Smooth muscle cell (in vitro differentiated cells): ENCODE results near the gene SPATA21. TPM values are rescaled to one million over a fixed set of nuclear protein-coding genes. Genes with fewer than 3 reads are reported as not detected.

Experiments used
- DNase-seq: peaks from one replicate; lab custom pipeline; 2025; ENCODE audit not compliant: unreplicated experiment; lab: John Stamatoyannopoulos, UW
- H2AFZ ChIP-seq: fragments of 200-600 bp; sonication (generic); 2 replicates; pipeline ENCODE4 v1.6.0; 2016; ENCODE audit warnings: antibody characterized with exemption, low read depth, mild to moderate bottlenecking
- H3F3A ChIP-seq: fragments of 200-600 bp; sonication (generic); 2 replicates; pipeline ENCODE4 v1.6.0; 2017; ENCODE audit warnings: antibody characterized with exemption, low read depth
- H3K27ac ChIP-seq: fragments of 200-600 bp; sonication (generic); 2 replicates; pipeline ENCODE4 v1.5.1; 2016; ENCODE audit warnings: low read depth, mild to moderate bottlenecking
- H3K27me3 ChIP-seq: fragments of 200-600 bp; sonication (generic); 2 replicates; pipeline ENCODE4 v1.6.1; 2016; ENCODE audit warnings: low read depth, mild to moderate bottlenecking
- H3K36me3 ChIP-seq: fragments of 200-600 bp; sonication (generic); 2 replicates; pipeline ENCODE4 v1.5.1; 2016; ENCODE audit warnings: low read depth
- H3K4me1 ChIP-seq: fragments of 200-600 bp; sonication (generic); 2 replicates; pipeline ENCODE4 v1.5.1; 2016; ENCODE audit warnings: low read depth
- H3K4me2 ChIP-seq: fragments of 200-600 bp; sonication (generic); 2 replicates; pipeline ENCODE4 v1.6.0; 2016; ENCODE audit warnings: mild to moderate bottlenecking
- H3K4me3 ChIP-seq: fragments of 200-600 bp; sonication (generic); 2 replicates; pipeline ENCODE4 v1.5.1; 2016; ENCODE audit warnings: mild to moderate bottlenecking
- H3K79me2 ChIP-seq: fragments of 200-600 bp; sonication (generic); 2 replicates; pipeline ENCODE4 v1.6.0; 2016; ENCODE audit warnings: low read depth, mild to moderate bottlenecking
- H3K9ac ChIP-seq: fragments of 200-600 bp; sonication (generic); 2 replicates; pipeline ENCODE4 v1.6.0; 2016; ENCODE audit warnings: low read depth
- H3K9me3 ChIP-seq: fragments of 200-600 bp; sonication (generic); replicated peaks from 2 replicates; pipeline ENCODE4 v1.5.1; 2016; ENCODE audit warnings: low read depth
- H4K20me1 ChIP-seq: fragments of 200-600 bp; sonication (generic); 2 replicates; pipeline ENCODE4 v1.6.0; 2016; ENCODE audit warnings: low read depth
- CTCF ChIP-seq: fragments of 200-600 bp; sonication (generic); IDR thresholded peaks from 2 replicates; pipeline ENCODE4 v1.5.1; 2017; ENCODE audit warnings: borderline replicate concordance, mild to moderate bottlenecking, antibody characterized with exemption; ENCODE audit not compliant: insufficient read depth, poor library complexity, severe bottlenecking
- WGBS: methylation state at CpG from one replicate; pipeline ENCODE4 v1.1.7; 2016; ENCODE audit warnings: low lambda C conversion rate; 5-methylcytosine and 5-hydroxymethylcytosine counted together
- polyA plus RNA-seq: library from polyadenylated mRNA; unstranded; fragments of >200 nt; fragmentation: Nextera tagmentation; extraction: Ambion mirVana; gene quantifications from 2 replicates; pipeline ENCODE4 v1.2.1, GENCODE V29; 2016
- total RNA-seq: library from RNA; depleted of rRNA; stranded (reverse); fragments of >200 nt; gene quantifications from 2 replicates; pipeline ENCODE4 v1.2.3, GENCODE V29; 2014

The SPATA21 gene
- total and polyA plus RNA-seq, 2 experiments from 2014 or later = not detected

DNA sequence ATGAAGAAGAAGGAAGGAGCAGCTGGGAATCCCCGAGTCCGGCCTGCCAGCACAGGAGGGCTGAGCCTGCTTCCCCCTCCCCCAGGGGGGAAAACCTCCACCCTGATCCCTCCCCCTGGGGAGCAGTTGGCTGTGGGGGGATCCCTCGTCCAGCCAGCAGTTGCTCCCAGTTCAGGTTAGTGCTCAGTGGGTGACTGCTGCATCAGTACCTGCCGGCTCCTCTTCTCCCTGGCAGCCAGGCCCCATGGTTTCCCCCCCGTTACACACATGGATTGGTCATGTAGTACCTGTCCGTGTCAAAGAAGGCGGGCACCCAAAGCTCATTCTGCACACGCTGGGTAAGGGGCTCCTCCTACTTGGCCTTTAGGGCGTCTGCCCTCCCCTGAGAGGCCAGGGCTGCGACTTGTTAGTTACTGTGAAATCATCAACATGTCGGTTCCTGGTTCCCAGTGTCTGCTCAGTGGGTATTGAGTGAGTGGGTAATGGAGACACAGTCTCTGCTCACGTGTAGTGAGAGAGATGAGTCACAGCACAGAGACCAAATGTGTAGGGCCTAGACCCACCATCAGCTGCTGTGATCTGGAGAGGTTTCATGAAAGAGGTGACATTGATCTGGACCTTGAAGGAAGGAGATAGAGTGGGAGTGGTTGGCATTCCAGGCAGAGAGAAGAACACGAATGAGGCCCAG lies 14.8 kb upstream of the SPATA21 start:
- no peaks in the 10 kb centered on the region for H3K27me3 ChIP-seq
- H3K9ac ChIP-seq = no peak overlapping the region
- H3K4me1 ChIP-seq = no peaks in the 10 kb centered on the region
- TF ChIP-seq CTCF = no peak
- peaks cover 3% of the 10 kb centered on the region for H3K36me3 ChIP-seq
- no peak for DNase-seq
- H4K20me1 ChIP-seq = peaks cover 55% of the 10 kb centered on the region
- no peak overlapping the region for H3K4me2 ChIP-seq
- H2AFZ ChIP-seq = no peak overlapping the region
- H3F3A ChIP-seq = peaks cover 5% of the 10 kb centered on the region
- no peaks in the 10 kb centered on the region for H3K9me3 ChIP-seq
- H3K4me3 ChIP-seq = no peak overlapping the region
- peaks cover 4% of the 10 kb centered on the region for H3K79me2 ChIP-seq
- WGBS = 93% methylated on average over 13 of the region's 13 CpGs
- H3K27ac ChIP-seq = no peak overlapping the region

- Histone ChIP-seq H3F3A (no peaks in the 10 kb centered on the region), H3K79me2 (peaks cover 4% of the 10 kb centered on the region), H3K4me2 (no peak overlapping the region), H3K4me1 (no peaks in the 10 kb centered on the region), H2AFZ (no peak overlapping the region), H3K9ac (no peak overlapping the region), H4K20me1 (peaks cover 55% of the 10 kb centered on the region), H3K4me3 (no peak overlapping the region), H3K9me3 (no peaks in the 10 kb centered on the region), H3K27me3 (no peaks in the 10 kb centered on the region), H3K27ac (no peak overlapping the region), H3K36me3 (no peaks in the 10 kb centered on the region)
- no peak for DNase-seq
- TF ChIP-seq CTCF = no peak
- WGBS = 94% methylated on average over 6 of the region's 6 CpGs
Observed at GRCh38 chr1:16450863-16451481, 13.7 kb upstream of the SPATA21 start.

- no peak for DNase-seq
- Histone ChIP-seq H3K27me3 (no peaks in the 10 kb centered on the region), H4K20me1 (peaks cover 47% of the 10 kb centered on the region), H3K9ac (no peak overlapping the region), H3K4me2 (no peak overlapping the region), H3F3A (no peaks in the 10 kb centered on the region), H3K79me2 (peaks cover 4% of the 10 kb centered on the region), H3K4me3 (no peak overlapping the region), H3K36me3 (no peaks in the 10 kb centered on the region), H3K9me3 (no peaks in the 10 kb centered on the region), H3K27ac (no peak overlapping the region), H3K4me1 (no peaks in the 10 kb centered on the region), H2AFZ (no peak overlapping the region)
- TF ChIP-seq CTCF = no peak
- WGBS = 99% methylated on average over 5 of the region's 5 CpGs
Observed at GRCh38 chr1:16449666-16450065, 12.4 kb upstream of the SPATA21 start.
